GM23248 (cell line): ENCODE measurements around the gene ATP12A.

Experiments used
- EZH2 ChIP-seq: fragments of 200-600 bp; sonication (generic); IDR thresholded peaks from 2 replicates; pipeline ENCODE4 v1.6.1; 2018; ENCODE audit warnings: antibody characterized with exemption, mild to moderate bottlenecking; ENCODE audit not compliant: insufficient read depth, poor library complexity, severe bottlenecking
- EZH2phosphoT487 ChIP-seq: fragments of 200-600 bp; sonication (generic); IDR thresholded peaks from 2 replicates; pipeline ENCODE4 v1.6.1; 2018; ENCODE audit warnings: antibody characterized with exemption, moderate library complexity, mild to moderate bottlenecking, low read depth; ENCODE audit not compliant: insufficient read depth

- TF ChIP-seq EZH2 (no peak), EZH2phosphoT487 (no peak)
Observed at GRCh38 chr13:24694907-24695306, 14.7 kb downstream of the ATP12A start.
